Vagina (tissue), 2 donors: ENCODE data around the gene LTK.

Experiments
- POLR2A ChIP-seq, 2 donors: fragments of 450-650 bp; IDR thresholded peaks; one replicate each; pipeline ENCODE4 v1.6.1; 2017; ENCODE audit warnings: antibody characterized with exemption in 2 of 2, mild to moderate bottlenecking in 2 of 2, moderate library complexity in 2 of 2
- POLR2AphosphoS5 ChIP-seq, 2 donors: sonication (generic); formaldehyde crosslinking; IDR thresholded peaks; one replicate each; pipeline ENCODE4 v1.9.0; 2017; ENCODE audit warnings: antibody characterized with exemption in 2 of 2, mild to moderate bottlenecking in 2 of 2, low read depth in 1 of 2; ENCODE audit not compliant: insufficient read depth in 1 of 2
- TF ChIP-seq, protein P1 (sequence below), 3 experiments: fragments of 450-650 bp in 2 of 3; fragments of 200-600 bp in 1 of 3; sonication (generic) in 1 of 3; IDR thresholded peaks; one replicate each; pipeline ENCODE4 v1.5.1; 2017 to 2019; ENCODE audit warnings: antibody characterized with exemption in 3 of 3, mild to moderate bottlenecking in 2 of 3, moderate library complexity in 2 of 3

GRCh38 chr15:41521614-41522013 is 8.0 kb upstream of the LTK start:
- TF ChIP-seq, protein P1, sequence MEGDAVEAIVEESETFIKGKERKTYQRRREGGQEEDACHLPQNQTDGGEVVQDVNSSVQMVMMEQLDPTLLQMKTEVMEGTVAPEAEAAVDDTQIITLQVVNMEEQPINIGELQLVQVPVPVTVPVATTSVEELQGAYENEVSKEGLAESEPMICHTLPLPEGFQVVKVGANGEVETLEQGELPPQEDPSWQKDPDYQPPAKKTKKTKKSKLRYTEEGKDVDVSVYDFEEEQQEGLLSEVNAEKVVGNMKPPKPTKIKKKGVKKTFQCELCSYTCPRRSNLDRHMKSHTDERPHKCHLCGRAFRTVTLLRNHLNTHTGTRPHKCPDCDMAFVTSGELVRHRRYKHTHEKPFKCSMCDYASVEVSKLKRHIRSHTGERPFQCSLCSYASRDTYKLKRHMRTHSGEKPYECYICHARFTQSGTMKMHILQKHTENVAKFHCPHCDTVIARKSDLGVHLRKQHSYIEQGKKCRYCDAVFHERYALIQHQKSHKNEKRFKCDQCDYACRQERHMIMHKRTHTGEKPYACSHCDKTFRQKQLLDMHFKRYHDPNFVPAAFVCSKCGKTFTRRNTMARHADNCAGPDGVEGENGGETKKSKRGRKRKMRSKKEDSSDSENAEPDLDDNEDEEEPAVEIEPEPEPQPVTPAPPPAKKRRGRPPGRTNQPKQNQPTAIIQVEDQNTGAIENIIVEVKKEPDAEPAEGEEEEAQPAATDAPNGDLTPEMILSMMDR (IDR thresholded peaks at IDR 0.05): no peak
- no peak for TF ChIP-seq POLR2A (IDR thresholded peaks at IDR 0.05)
- no peak for TF ChIP-seq POLR2AphosphoS5 (IDR thresholded peaks at IDR 0.05; ENCODE audit: insufficient read depth in 1 of 2, low read depth in 1 of 2)
